ENCODE results near the gene CERS1. TPM values are rescaled to one million over a fixed set of nuclear protein-coding genes. Genes with fewer than 3 reads are reported as not detected.

The CERS1 gene
- total RNA-seq, 2 experiments from 2014 or later = 0.19 to 0.28 TPM

GRCh38 chr19:18839465-18840287 lies 56.3 kb downstream of the CERS1 start:
- Mint-ChIP-seq H3K4me1 (peaks cover 84% of the 10 kb centered on the region), H3K9me3 (no peaks in the 10 kb centered on the region), H3K27ac (peak overlapping the region; percentile 45), H3K27me3 (no peaks in the 10 kb centered on the region), H3K4me3 (no peak overlapping the region), H3K36me3 (peaks cover 47% of the 10 kb centered on the region)
- no peak for DNase-seq

- no peak for DNase-seq
- H3K4me3 Mint-ChIP-seq = peak overlapping the region; percentile 94
- peak overlapping the region; percentile 46 for H3K27ac Mint-ChIP-seq
- no peaks in the 10 kb centered on the region for H3K9me3 Mint-ChIP-seq
- H3K36me3 Mint-ChIP-seq = peaks cover 60% of the 10 kb centered on the region
- no peaks in the 10 kb centered on the region for H3K27me3 Mint-ChIP-seq
- H3K4me1 Mint-ChIP-seq = peaks cover 56% of the 10 kb centered on the region
These were observed 61.3 kb downstream of the CERS1 start for GRCh38 chr19:18834644-18834984.

GRCh38 chr19:18833849-18834643 lies 61.9 kb downstream of the CERS1 start:
- no peak for DNase-seq
- Mint-ChIP-seq H3K4me3 (peak overlapping the region; percentile 94), H3K27ac (peak overlapping the region; percentile 94), H3K27me3 (no peaks in the 10 kb centered on the region), H3K4me1 (peaks cover 51% of the 10 kb centered on the region), H3K9me3 (no peaks in the 10 kb centered on the region), H3K36me3 (peaks cover 54% of the 10 kb centered on the region)

GRCh38 chr19:18833141-18833476 lies 62.8 kb downstream of the CERS1 start:
- peak overlapping the region; percentile 94 for H3K4me3 Mint-ChIP-seq

GRCh38 chr19:18832306-18833140 lies 63.4 kb downstream of the CERS1 start:
- Mint-ChIP-seq H3K27ac (peak overlapping the region; percentile 94), H3K4me3 (peak overlapping the region; percentile 94), H3K9me3 (peaks cover 2% of the 10 kb centered on the region), H3K27me3 (peaks cover 4% of the 10 kb centered on the region), H3K4me1 (peaks cover 36% of the 10 kb centered on the region), H3K36me3 (peaks cover 43% of the 10 kb centered on the region)
- DNase-seq = peak; percentile 26

More at GRCh38 chr19:18833141-18833476, 62.8 kb downstream of the CERS1 start:
- Mint-ChIP-seq H3K27ac (peak overlapping the region; percentile 94), H3K4me1 (peaks cover 42% of the 10 kb centered on the region), H3K27me3 (no peaks in the 10 kb centered on the region), H3K36me3 (peaks cover 48% of the 10 kb centered on the region), H3K9me3 (no peaks in the 10 kb centered on the region)
- DNase-seq = no peak

- H3K4me1 Mint-ChIP-seq = peaks cover 30% of the 10 kb centered on the region
- H3K36me3 Mint-ChIP-seq = peaks cover 38% of the 10 kb centered on the region
- DNase-seq = peak; percentile 99
- H3K27me3 Mint-ChIP-seq = peaks cover 9% of the 10 kb centered on the region
- peaks cover 5% of the 10 kb centered on the region for H3K9me3 Mint-ChIP-seq
- H3K4me3 Mint-ChIP-seq = peak within 1 kb of the TSS; percentile 94
- H3K27ac Mint-ChIP-seq = peak within 1 kb of the TSS; percentile 94
These were observed 64.2 kb downstream of the CERS1 start, which contains the start of gene UPF1 for GRCh38 chr19:18831524-18832305. TSS of gene UPF1 (plus strand) at chr19:18831959. CDS start at chr19:18832210, 251 bp downstream.

GRCh38 chr19:18830488-18830887 lies 65.5 kb downstream of the CERS1 start:
- Mint-ChIP-seq H3K4me1 (peaks cover 20% of the 10 kb centered on the region), H3K4me3 (no peak overlapping the region), H3K36me3 (peaks cover 28% of the 10 kb centered on the region), H3K27ac (no peak overlapping the region), H3K27me3 (peaks cover 15% of the 10 kb centered on the region), H3K9me3 (peaks cover 9% of the 10 kb centered on the region)
- DNase-seq = no peak

- H3K4me1 Mint-ChIP-seq = peaks cover 4% of the 10 kb centered on the region
- peaks cover 13% of the 10 kb centered on the region for H3K36me3 Mint-ChIP-seq
- no peak overlapping the region for H3K4me3 Mint-ChIP-seq
- H3K27me3 Mint-ChIP-seq = peaks cover 16% of the 10 kb centered on the region
- DNase-seq = no peak
- no peak overlapping the region for H3K27ac Mint-ChIP-seq
- H3K9me3 Mint-ChIP-seq = peaks cover 9% of the 10 kb centered on the region
These were observed 67.2 kb downstream of the CERS1 start for GRCh38 chr19:18828786-18829185.

Other genes starting within 250 kb of the CERS1 start
- 1 to 10 TPM; 5.1 TPM for gene CRTC1, start 212.5 kb downstream of the CERS1 start, total RNA-seq
- not detected for gene COMP, start 104.9 kb downstream of the CERS1 start, total RNA-seq
- gene UPF1, start 64.2 kb downstream of the CERS1 start, total RNA-seq = 10 to 100 TPM; 78.9 to 84.6 TPM
- 100 to 1,000 TPM; 169 to 174 TPM for gene COPE, start 23.2 kb upstream of the CERS1 start, total RNA-seq
- 10 to 100 TPM; 87.4 to 89.2 TPM for gene DDX49, start 23.6 kb upstream of the CERS1 start, total RNA-seq
- not detected for gene HOMER3, start 45.1 kb upstream of the CERS1 start, total RNA-seq
- 10 to 100 TPM; 74.2 to 81.8 TPM for gene SUGP2, start 137.4 kb upstream of the CERS1 start, total RNA-seq
- 10 to 100 TPM; 51.3 to 54.0 TPM for gene ARMC6, start 137.4 kb upstream of the CERS1 start, total RNA-seq
- gene SLC25A42, start 167.8 kb upstream of the CERS1 start, total RNA-seq = 10 to 100 TPM in 1 of 2 experiments, 1 to 10 TPM in 1; 8.0 to 10.3 TPM
- gene TMEM161A, start 242.3 kb upstream of the CERS1 start, total RNA-seq = 10 to 100 TPM; 24.2 to 25.8 TPM

All from activated naive CD8-positive, alpha-beta T cell treated with anti-CD3 and anti-CD28 coated beads for 36 hours (primary cell).